ENCODE measurements around the gene SSBP3.
"Not testable (repeated sequence)": the region's sequence is repeated elsewhere in the genome, so short reads cannot be mapped to it uniquely, and the experiment has no call there.

SSBP3 gene

GRCh38 chr1:54406339-54407153 is at the start of gene SSBP3:
TSS of gene SSBP3 (minus strand) at chr1:54406394.
- DNase-seq: peak; percentile 76 to 96

- no peak for DNase-seq
Measured at GRCh38 chr1:54453509-54453908, 47.3 kb upstream of the SSBP3 start.

GRCh38 chr1:54453022-54453421 is 46.8 kb upstream of the SSBP3 start:
- DNase-seq: no peak

GRCh38 chr1:54449431-54449830 is 43.2 kb upstream of the SSBP3 start:
- not testable (repeated sequence) for DNase-seq

- DNase-seq: not testable (repeated sequence)
Measured at GRCh38 chr1:54448801-54449200, 42.6 kb upstream of the SSBP3 start.

GRCh38 chr1:54447081-54447480 is 40.9 kb upstream of the SSBP3 start:
- DNase-seq: not testable (repeated sequence)

GRCh38 chr1:54442185-54442584 is 36.0 kb upstream of the SSBP3 start:
- DNase-seq: no peak

GRCh38 chr1:54439550-54440223 is 33.5 kb upstream of the SSBP3 start:
- DNase-seq: no peak

GRCh38 chr1:54437783-54438182 is 31.6 kb upstream of the SSBP3 start:
- DNase-seq: no peak

GRCh38 chr1:54436826-54437225 is 30.6 kb upstream of the SSBP3 start:
- no peak for DNase-seq

GRCh38 chr1:54429838-54430237 is 23.6 kb upstream of the SSBP3 start:
- no peak for DNase-seq

GRCh38 chr1:54428837-54429518 is 22.8 kb upstream of the SSBP3 start:
- no peak for DNase-seq

GRCh38 chr1:54425152-54425584 is 19.0 kb upstream of the SSBP3 start:
- no peak for DNase-seq

- no peak for DNase-seq
Measured at GRCh38 chr1:54424398-54424797, 18.2 kb upstream of the SSBP3 start.

- DNase-seq: no peak
Measured at GRCh38 chr1:54421101-54421504, 14.9 kb upstream of the SSBP3 start.

- DNase-seq: not testable (repeated sequence)
Measured at GRCh38 chr1:54418598-54418997, 12.4 kb upstream of the SSBP3 start.

GRCh38 chr1:54417123-54417522 is 10.9 kb upstream of the SSBP3 start:
- DNase-seq: no peak

GRCh38 chr1:54416435-54416834 is 10.2 kb upstream of the SSBP3 start:
- DNase-seq: no peak

GRCh38 chr1:54415991-54416390 is 9.8 kb upstream of the SSBP3 start:
- no peak for DNase-seq

GRCh38 chr1:54415533-54415932 is 9.3 kb upstream of the SSBP3 start:
- no peak for DNase-seq

- DNase-seq: no peak
Measured at GRCh38 chr1:54413732-54414131, 7.5 kb upstream of the SSBP3 start.

- DNase-seq: peak in 1 of 2 experiments; percentile 18
Measured at GRCh38 chr1:54413295-54413694, 7.1 kb upstream of the SSBP3 start.

GRCh38 chr1:54410359-54410758 is 4.2 kb upstream of the SSBP3 start:
- no peak for DNase-seq

All from NCI-H446 (cell line).